GM18868 (cell line): ENCODE measurements around the gene CTDNEP1.
A peak's percentile ranks its signal among the peaks of the same experiment; 100 is the strongest.

ENCODE experiments used
- ATAC-seq: cut with Tn5 transposase; IDR thresholded peaks from one replicate; pipeline ENCODE4 v1.9.1; 2021; ENCODE audit warnings: mild to moderate bottlenecking, moderate library complexity; ENCODE audit not compliant: unreplicated experiment

Gene CTDNEP1

DNA sequence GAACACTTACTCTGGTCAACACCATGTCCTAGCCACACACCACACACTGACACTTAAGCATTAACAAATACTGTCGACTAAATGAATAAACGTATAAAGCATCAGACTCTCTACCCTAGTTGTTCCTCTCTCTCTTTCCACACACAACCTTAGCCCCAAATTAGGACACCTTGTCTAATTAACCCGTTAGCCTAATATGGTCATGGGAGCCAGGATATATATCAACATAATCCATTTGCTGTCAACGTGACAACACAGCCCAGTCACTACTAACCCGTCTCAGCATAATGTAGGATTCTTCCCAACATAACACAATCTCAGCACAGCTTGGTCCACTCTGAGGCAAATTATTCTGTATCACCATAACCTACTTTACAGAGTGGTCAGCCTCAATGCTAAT is 19.4 kb downstream of the CTDNEP1 start:
- no peak for ATAC-seq

- no peak for ATAC-seq
These were observed 22.0 kb downstream of the CTDNEP1 start for GRCh38 chr17:7229504-7229903.

GRCh38 chr17:7228920-7229319 is 22.6 kb downstream of the CTDNEP1 start:
- ATAC-seq = no peak

DNA sequence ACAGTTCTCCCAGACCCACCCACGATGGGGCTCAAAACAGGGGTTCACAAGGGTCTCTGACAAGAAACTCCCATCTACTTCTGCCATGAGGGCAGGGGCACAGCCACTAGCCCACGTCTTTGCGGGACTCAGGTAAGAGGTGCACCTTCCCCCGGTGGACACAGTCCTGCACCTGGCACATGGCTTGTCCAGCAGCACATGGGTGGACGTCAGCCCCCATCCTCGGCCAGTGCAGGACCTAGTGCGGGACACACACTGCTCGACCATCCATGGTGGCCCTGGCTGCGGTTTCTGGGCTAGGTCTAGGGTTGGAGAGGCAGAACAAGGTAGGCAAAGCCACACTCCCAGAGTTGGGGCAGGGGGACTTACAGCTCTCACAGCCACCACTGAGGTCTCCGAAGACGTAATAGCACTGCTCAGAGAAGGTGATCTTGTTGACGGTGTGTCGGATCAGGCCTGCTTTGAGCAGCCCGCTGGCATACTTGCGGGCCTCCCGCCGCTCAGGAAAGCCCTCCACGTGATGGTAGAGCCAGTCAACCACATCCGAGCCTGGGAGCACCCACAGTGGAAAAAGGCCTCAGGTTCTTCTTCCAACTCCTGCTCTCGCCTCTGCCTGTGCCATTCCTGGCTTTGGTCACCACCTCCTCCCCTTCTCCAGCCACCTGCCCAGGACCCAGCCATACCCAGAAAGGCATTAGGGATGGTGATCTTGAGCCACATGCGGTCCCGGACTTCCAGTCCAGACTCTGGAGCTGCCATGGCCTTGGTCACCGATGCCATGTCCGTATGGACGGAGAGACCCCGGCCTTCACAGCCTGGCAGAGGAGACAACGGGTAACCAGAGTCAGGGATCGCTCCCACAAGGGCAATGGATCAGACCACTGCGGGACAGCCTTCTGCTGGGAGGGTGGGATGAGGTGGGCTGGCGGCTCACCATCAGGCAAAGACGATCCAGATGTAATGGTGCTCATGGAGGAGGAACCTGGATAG is 24.5 kb downstream of the CTDNEP1 start:
- ATAC-seq = no peak

DNA sequence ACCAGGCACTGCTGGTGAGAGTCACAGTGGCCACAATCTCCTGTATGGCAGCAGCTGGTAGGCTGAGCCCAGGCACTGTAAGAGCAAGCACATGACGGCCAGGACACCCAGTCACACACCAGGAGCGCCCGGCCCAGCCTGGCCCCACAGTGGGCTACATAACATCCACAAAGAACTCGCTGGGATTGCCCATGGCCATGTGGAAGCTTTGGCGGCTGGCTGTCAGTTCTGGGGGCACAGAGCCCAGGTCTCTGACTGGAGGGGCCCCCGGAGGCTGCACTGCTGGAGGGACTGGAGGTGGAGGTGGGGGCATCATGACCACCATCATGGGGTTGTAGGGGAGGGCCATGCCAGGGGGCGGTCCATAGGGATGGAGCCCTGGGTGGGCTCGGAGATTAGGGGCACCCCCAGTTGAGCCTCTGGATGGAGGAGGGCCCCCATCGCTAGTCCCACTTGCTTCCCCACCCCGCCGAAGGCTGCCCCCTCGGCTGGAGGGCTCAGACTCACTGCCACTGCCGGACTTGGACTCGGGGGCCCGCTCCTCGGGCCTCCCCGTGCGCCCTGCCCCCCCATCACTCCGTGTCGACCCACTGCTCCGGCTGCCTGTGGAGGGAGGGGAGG is 25.7 kb downstream of the CTDNEP1 start:
- ATAC-seq = no peak

DNA sequence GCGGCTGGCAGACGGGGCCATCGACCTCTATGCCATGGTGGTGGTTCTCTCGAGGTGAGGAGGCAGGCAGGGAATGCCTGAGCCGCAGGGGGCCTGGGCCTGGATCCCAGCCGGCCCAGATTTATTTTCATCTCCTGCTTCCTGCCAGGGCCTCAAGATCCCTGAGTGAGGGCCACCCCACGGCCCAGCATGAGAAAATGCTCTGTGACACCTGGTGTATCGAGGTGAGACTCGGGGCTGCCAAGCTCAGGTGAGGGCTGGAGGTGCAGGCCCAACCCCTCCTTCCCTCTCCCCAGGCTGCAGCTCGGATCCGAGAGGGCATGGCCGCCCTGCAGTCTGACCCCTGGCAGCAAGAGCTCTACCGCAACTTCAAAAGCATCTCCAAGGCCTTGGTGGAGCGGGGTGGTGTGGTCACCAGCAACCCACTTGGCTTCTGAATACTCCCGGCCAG is 26.8 kb downstream of the CTDNEP1 start:
- no peak for ATAC-seq

- no peak for ATAC-seq
These were observed 27.4 kb downstream of the CTDNEP1 start for GRCh38 chr17:7224110-7224509.

GRCh38 chr17:7223375-7223774 is 28.2 kb downstream of the CTDNEP1 start:
- no peak for ATAC-seq

DNA sequence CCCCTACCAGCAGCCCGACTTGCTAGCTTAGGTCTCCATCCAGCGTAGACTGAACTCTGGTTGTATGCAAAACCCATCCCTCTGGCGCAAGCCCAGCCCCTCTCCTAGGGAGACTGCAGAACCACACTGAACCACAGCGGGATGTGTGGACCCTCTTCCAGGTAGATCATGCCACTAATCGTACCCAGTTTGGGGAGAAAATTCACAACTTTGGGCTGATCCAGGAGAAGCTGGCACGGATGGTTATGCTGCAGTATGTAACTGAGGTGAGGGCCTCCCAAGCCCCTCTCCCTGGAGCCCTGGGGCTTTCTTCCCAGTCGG is 28.6 kb downstream of the CTDNEP1 start:
- no peak for ATAC-seq

DNA sequence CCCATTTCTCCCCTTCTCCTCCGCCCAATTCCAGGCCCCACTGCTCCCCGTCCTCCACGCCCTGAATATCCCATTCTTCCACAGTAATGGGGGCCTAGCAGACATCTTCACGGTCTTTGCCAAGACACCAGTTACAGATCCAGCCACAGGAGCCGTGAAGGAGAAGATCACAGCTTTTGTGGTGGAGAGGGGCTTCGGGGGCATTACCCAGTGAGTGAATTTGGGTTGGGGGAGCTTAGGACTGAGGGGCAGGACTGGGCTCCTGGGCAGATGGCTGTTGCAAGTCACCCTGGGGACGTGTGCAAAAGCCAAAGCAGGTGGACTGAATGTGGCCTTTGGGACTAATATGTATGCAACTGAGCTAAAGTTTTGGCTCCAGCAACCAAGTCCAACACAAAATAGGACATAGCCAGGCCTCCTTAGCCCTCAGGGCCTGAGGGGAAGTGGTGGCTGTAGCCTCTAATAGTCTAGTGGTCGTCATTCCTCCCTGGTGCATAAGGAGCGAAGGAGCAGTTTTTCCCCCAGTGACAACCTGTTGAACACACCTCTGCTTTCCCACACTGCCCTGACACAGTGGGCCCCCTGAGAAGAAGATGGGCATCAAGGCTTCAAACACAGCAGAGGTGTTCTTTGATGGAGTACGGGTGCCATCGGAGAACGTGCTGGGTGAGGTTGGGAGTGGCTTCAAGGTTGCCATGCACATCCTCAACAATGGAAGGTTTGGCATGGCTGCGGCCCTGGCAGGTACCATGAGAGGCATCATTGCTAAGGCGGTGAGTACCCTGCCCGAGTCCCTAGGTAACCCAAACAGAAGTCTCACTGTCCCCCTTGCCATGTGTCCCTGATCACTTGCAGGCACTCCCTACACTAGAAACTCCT is 29.2 kb downstream of the CTDNEP1 start:
- no peak for ATAC-seq

- ATAC-seq = no peak
These were observed 30.0 kb downstream of the CTDNEP1 start for GRCh38 chr17:7221278-7222092.

DNA sequence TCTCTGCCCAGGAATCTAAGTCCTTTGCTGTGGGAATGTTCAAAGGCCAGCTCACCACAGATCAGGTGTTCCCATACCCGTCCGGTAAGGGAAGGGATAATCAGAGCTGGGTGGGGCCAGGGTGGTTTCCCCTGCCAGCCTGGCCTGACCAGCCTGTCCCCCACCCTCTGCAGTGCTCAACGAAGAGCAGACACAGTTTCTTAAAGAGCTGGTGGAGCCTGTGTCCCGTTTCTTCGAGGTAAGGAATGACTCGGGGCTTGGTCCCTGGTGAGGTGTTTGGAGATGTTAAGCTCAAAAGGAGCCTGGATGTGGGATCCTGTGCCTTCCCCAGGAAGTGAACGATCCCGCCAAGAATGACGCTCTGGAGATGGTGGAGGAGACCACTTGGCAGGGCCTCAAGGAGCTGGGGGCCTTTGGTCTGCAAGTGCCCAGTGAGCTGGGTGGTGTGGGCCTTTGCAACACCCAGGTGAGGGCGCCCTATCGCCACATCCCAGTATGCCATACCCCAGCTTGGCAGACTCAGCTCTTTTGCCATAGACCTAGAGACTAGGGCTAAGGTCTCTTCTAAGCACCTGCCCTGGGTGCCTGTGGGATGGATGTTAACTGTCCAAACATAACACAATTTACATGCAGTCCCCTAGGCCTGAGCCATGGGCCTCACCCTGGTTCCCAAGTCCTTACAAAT is 30.8 kb downstream of the CTDNEP1 start:
- ATAC-seq = no peak

- peak; percentile 75 for ATAC-seq
These were observed 31.5 kb downstream of the CTDNEP1 start, which contains the start of the genes ACADVL and DLG4 for GRCh38 chr17:7219812-7220592. ACADVL (plus strand) TSS chr17:7219938; CDS start chr17:7219985, 47 bp downstream. DLG4 (minus strand) TSS chr17:7219836.

DNA sequence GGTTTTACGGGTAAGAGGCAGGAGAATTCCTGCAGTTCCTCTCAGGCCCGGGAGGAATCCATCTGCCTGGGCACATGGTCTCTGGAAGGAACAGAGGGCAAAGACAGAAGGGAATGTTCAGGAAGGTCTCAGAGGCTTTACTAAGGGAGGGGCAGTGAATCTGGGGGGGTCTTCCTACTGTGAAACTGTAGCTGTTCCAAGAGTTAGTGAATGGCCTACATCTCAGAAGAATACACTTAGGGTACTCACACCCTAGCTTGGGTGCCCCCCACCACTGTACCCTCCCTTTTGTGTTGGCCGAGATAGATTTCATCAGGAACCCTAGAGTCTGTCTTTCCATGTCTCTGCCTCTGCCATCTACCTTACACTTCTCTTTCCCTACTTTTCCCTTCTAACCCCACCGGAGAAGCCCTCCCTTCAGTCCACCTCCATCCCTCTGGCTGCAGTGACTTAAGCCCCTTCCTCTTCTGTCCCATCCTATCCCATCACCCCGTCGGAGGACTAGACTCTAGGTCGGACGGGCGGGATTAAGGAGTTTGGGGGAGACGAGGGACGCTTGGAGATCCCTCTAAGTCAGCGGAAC is 32.2 kb downstream of the CTDNEP1 start:
- ATAC-seq = no peak

- ATAC-seq = no peak
These were observed 32.8 kb downstream of the CTDNEP1 start for GRCh38 chr17:7218758-7219157.

DNA sequence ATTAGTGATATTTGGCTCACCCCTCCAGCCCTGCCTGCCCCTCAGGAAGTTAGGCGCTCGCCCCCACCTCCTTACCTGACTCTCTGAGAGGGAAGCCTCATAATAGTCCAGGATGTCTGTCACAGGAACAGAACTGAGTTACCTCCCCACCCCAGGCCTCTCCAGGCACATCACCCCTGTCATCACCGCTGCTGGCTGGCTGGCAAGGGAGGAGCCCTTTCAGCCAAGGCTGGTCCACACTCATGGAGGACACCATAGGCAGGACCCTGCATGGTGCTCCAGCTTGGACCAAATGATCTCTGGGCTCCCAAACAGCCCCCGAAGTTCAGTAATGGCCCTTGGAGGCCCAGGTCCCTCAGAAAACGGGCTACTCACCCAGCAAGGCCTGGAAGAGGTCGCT is 33.4 kb downstream of the CTDNEP1 start:
- no peak for ATAC-seq

DNA sequence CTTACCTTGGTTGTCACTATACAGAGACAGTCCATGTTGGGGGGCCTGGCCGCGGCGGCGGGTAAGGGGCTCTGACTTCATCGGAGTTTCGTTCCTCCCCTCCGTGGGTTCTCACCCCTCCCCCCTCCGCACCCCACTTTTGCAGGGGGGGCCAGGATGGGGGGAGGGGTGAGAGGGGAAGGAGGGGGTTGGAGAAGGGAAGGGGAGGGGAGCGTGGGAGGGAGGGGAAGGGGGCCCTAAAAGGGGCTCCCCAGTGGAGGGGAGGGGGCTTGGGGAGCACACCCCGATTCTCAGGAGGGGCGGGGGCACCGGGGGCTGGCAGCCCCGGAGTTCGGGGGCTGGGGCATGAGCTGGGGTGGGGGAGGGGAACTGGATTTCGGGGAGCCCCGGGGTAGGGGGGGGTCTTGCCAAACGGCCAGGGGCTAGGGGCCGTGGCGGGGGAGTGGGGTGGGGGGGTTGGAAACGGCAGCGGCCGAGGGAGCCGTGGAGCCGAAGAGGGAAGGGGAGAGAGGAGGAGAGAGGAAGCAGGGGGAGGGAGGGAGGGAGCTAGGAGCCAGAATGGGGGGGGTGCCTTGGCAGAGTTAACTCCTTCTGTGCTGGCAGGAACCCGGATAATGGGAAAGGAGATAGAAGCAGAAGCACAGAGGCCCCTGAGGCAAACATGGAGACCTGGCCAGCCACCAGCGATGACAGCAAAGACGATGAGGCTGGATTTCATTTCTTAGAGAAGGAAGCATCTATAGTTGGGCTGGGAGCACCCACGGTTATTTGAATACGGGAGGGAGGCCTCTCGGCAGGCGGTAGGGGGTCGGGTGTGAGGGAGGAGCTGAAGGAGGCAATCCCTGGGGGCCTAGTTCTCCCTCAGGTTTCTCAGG is 34.2 kb downstream of the CTDNEP1 start:
- no peak for ATAC-seq
